HG03135 (cell line): ENCODE data around the gene SIPA1L3.

ENCODE experiments used
- ATAC-seq: cut with Tn5 transposase; IDR thresholded peaks from one replicate; pipeline ENCODE4 v1.9.1; 2021; ENCODE audit warnings: mild to moderate bottlenecking, moderate library complexity; ENCODE audit not compliant: unreplicated experiment

SIPA1L3 gene

GRCh38 chr19:38172001-38172400 lies 265.0 kb downstream of the SIPA1L3 start:
- ATAC-seq: no peak

- ATAC-seq: no peak
Measured at GRCh38 chr19:38173291-38174041, 266.5 kb downstream of the SIPA1L3 start.

GRCh38 chr19:38175422-38175821 lies 268.4 kb downstream of the SIPA1L3 start:
- no peak for ATAC-seq

GRCh38 chr19:38180071-38180470 lies 273.1 kb downstream of the SIPA1L3 start:
- ATAC-seq: no peak

- ATAC-seq: no peak
Measured at GRCh38 chr19:38182536-38183210, 275.7 kb downstream of the SIPA1L3 start.

GRCh38 chr19:38183251-38183897 lies 276.4 kb downstream of the SIPA1L3 start:
- no peak for ATAC-seq

GRCh38 chr19:38184815-38185214 lies 277.8 kb downstream of the SIPA1L3 start:
- ATAC-seq: no peak

- no peak for ATAC-seq
Measured at GRCh38 chr19:38185562-38185961, 278.6 kb downstream of the SIPA1L3 start.

GRCh38 chr19:38190061-38190460 lies 283.1 kb downstream of the SIPA1L3 start:
- no peak for ATAC-seq

GRCh38 chr19:38190793-38191192 lies 283.8 kb downstream of the SIPA1L3 start:
- no peak for ATAC-seq

GRCh38 chr19:38191747-38192146 lies 284.7 kb downstream of the SIPA1L3 start:
- ATAC-seq: no peak

- ATAC-seq: no peak
Measured at GRCh38 chr19:38193445-38193844, 286.4 kb downstream of the SIPA1L3 start.

- ATAC-seq: no peak
Measured at GRCh38 chr19:38194061-38194701, 287.2 kb downstream of the SIPA1L3 start.

GRCh38 chr19:38195237-38195636 lies 288.2 kb downstream of the SIPA1L3 start:
- ATAC-seq: no peak

- no peak for ATAC-seq
Measured at GRCh38 chr19:38196245-38196837, 289.3 kb downstream of the SIPA1L3 start.

- ATAC-seq: no peak
Measured at GRCh38 chr19:38196948-38197656, 290.1 kb downstream of the SIPA1L3 start.

- no peak for ATAC-seq
Measured at GRCh38 chr19:38197937-38198704, 291.1 kb downstream of the SIPA1L3 start.

- no peak for ATAC-seq
Measured at GRCh38 chr19:38199340-38199739, 292.3 kb downstream of the SIPA1L3 start.

GRCh38 chr19:38201731-38202130 lies 294.7 kb downstream of the SIPA1L3 start:
- no peak for ATAC-seq

GRCh38 chr19:38202504-38202903 lies 295.5 kb downstream of the SIPA1L3 start:
- no peak for ATAC-seq
